GM21515 (cell line): Measurements from ENCODE around the gene ZNF322.
A peak's percentile ranks its signal among the peaks of the same experiment; 100 is the strongest.

Experiments used
- ATAC-seq: cut with Tn5 transposase; IDR thresholded peaks from one replicate; pipeline ENCODE4 v1.9.1; 2021; ENCODE audit not compliant: unreplicated experiment

Gene ZNF322

GRCh38 chr6:26613689-26614683 lies 45.6 kb downstream of the ZNF322 start:
- ATAC-seq, result no peak

DNA sequence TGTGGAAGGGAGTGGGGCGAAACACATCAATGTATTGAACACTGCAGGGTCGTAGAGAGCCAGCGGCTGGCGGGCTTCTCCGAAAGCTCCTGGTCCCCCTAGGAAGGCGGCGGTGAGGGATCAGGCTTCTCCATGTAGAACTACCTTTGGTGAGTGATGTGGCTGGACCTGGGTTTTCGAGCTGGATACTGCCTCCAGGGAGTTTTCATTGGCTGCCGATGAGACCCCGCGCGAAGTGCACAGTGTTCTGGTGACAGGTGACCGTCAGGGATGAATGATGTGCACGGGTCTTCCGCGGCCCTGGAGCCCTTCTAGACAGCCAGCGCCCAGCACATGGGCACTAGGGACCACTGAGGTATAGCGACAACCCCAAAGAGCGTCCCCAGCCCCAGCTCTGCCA lies 46.3 kb downstream of the ZNF322 start:
- no peak for ATAC-seq

- ATAC-seq, result no peak
Measured at GRCh38 chr6:26611599-26611998, 47.9 kb downstream of the ZNF322 start.

DNA sequence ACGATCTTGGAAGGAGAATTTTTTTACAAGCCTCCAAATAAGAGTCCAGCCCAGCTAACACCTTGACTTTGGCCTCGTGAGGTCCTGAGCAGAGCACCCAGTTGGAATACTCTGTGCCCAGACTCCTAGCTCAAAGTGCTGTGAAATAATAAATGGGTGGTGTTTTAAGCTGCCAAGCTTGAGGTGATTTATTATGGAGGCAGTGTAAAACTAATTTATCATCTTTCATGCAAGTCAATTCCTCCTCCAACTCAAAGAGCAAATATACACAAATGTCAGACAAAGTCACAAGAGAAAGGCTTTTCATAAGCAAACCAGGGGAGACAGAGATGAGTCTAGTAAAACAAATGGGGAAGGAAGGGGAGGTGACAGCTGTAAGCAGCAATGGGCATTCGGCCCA lies 50.1 kb downstream of the ZNF322 start:
- ATAC-seq, result no peak

- ATAC-seq, result peak; percentile 64
Measured at GRCh38 chr6:26607434-26608230, 51.9 kb downstream of the ZNF322 start.

DNA sequence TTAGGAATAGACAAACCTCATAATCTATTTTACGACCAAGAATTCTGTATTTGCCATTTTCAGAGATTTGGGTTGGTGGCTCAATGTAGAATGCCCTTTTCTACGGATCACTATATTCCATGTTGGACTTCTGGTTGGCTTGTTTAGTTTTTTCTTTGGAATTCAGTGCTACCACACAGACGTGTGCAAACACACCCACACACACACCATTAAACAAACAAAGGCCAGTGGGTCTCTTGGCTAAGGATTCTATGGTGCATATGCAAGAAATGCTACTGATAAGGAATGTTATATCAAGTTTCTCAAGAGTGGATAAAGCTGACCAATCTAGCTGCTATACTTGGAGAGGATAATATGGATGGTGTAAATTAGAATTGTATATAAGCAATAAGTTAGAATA lies 54.7 kb downstream of the ZNF322 start:
- no peak for ATAC-seq

DNA sequence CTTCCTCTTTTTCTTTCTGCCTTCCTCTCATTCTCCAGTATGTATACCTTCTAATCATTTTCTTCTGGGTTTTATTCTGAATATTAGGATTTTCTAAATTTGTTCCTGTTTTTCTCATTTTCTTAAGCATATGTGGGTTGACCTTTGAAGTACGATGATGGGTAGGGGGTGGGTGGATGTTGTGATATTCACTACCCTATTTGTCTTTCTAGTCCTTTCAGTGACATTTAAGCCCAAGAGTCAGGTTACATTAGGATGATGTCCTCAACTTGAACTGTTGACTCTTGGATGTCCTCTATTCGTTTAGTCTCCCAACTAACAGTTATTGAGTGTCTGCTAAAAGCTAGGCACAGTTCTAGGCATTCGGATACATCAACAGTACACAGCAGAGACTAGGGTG lies 55.5 kb downstream of the ZNF322 start:
- ATAC-seq, result no peak

DNA sequence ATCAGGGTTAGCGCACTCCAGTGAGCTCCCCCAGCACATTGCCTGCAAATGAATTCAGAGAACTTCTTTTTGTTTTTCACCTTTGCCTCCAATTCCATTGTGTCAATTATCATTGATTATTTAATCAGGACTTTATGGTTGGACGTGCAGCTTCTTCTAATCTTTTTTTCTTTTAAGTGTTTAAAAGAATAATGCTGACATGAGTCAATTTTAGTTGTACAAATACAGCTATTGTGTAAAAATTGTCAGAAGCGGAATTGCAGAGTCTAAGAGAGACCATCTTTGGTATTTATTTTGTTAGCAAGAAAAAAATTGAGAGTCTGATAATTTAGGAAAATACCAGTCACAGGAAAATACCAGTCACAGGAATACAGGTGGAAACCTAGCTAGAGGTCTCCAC lies 57.3 kb downstream of the ZNF322 start:
- no peak for ATAC-seq

DNA sequence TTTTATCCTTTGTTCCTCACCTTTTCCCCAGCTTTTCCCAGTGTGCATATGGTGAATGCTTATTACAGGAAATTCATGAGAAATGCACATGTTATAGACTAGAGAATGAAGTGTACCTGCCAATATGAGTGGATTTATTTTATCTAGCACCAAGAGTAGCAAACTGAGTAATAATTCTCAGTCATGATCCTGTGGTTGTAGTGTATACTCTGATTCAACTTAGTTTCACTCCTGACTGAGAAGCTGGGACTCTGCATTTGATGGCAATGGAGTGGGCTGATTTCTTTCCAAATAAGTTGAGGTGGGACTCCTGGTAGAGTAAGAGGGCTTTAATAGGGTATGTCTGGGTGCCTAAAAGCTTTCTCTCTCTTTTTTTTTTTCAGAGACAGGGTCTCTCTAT lies 58.8 kb downstream of the ZNF322 start:
- ATAC-seq, result no peak

DNA sequence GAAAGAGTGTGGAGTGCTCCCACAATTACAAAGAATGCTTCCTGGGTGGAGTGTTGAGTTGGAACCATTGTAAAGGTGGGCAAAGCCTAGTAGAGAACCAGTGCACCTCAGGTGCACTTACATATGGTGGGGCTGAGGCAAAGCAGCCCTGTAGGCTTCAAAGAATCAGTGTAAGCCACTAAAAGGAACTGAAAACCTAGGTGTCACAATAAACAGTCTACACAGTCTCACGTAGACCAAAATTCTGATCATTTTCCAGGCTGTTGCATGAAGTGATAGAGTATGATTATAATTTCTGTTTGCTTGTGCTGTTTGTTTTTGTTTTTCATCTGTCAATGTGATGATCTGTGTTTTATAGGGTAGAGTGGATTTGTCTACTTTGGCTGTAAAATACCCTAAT lies 60.0 kb downstream of the ZNF322 start:
- no peak for ATAC-seq

DNA sequence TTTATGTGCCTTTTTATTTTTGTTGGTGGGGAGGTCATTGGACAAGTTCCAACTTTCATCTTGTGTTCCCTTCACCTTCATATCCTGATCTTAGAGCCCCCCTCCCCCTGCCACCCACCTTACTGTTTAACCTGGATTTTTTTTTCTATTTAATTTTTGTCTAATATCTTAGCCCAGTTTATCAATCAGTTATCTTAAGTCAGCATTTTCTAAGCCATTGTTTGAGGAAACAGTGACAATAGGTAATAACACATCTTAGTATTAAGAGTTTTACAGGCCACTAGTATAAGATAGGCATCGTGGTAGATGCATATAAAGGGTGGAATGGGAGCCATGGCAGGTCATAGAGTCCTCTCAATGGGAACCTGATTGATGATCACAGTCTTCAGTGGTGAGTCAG lies 60.4 kb downstream of the ZNF322 start:
- ATAC-seq, result no peak

DNA sequence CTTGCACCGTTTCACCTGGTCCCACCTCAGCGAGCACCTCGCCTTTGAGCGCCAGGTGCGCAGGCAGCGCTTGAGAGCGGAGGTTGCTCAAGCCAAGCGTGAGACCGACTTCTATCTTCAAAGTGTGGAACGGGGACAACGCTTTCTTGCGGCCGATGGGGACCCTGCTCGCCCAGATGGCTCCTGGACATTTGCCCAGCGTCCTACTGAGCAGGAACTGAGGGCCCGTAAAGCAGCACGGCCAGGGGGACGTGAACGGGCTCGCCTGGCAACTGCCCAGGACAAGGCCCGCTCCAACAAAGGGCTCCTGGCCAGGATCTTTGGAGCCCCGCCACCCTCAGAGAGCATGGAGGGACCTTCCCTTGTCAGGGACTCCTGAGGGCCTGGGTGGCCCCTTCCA lies 61.3 kb downstream of the ZNF322 start:
- ATAC-seq, result no peak

- ATAC-seq, result no peak
Measured at GRCh38 chr6:26597821-26598220, 61.7 kb downstream of the ZNF322 start.

DNA sequence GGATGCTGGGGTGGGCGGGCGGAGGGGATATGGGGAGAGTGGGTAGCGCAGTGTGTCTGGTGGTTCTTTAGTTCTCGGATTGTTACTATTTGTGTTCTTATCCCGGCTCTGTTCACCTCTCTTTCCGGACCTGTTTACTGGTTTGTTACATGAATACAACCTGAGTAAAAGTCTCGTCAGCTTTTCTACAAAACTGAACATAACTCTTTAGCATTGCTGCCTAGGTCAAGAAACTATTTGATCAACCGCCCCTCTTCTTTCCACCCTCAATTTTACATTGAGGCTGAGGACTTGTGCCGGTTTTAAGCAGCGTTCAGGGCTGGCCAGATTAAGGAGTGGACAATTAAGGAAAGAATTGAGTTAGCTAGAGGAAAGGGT lies 62.2 kb downstream of the ZNF322 start:
- no peak for ATAC-seq

DNA sequence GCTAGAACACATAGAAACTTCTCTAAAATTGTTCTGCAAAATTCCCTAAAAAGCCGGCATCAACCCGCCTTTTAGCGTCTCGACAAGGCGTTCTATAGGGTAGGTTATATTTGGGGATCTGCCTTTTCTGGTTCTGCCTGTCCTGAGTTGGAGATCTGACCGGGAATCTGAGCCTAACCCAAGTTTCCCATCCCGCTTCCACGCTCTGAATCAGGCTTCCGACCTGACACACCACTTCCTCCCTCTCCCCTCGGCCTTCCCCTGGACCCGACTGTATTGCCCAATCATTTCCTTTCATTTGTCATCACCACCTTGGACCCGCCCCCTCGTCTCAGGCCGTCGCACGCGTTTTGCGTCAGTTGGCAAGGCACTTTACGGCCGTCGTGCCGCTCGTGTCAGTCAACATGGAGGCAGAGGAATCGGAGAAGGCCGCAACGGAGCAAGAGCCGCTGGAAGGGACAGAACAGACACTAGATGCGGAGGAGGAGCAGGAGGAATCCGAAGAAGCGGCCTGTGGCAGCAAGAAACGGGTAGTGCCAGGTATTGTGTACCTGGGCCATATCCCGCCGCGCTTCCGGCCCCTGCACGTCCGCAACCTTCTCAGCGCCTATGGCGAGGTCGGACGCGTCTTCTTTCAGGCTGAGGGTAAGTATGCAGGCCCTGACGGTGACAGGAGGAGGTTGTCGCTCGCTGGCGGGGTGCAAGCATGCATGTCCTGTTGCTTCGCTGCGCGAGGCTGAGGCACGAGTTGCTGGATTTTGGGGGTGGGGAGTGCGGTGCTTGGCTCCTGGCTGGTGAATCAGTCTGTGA lies 62.8 kb downstream of the ZNF322 start, which contains the start of gene ABT1:
Gene ABT1, plus strand, starts transcription at position 375 of the 810 bp plus-strand sequence. Its CDS starts 30 bp downstream, at position 405.
- peak; percentile 81 for ATAC-seq

DNA sequence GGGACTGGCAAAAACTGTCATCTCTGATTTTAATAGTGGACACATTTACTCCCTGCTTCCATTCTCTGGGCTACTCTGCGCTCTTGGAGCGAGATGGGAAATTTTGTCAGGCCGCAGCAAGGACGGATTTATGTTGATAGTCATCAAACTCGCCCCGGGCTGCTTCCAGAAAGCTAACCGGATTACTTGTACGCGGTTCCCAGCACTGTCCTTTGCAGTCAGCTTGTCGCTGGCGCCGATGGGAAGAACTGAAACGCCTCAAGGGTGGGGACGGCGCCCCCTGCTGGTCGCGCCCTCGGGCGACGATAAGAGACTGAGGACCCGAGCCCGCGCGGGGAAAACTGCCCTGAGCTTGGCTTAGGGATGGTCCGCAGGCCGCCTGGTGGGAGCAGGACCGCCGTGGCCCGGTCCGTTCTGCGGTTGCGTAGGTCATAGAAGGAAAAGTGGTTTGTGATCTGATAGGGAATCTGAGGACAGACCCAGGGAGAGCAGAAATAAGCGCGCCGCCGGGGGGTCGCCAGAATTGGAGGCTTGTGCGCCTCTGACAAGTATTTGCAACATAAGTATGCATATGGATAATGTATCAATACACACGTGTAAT lies 63.8 kb downstream of the ZNF322 start:
- peak; percentile 47 for ATAC-seq

- ATAC-seq, result no peak
Measured at GRCh38 chr6:26594730-26595632, 64.6 kb downstream of the ZNF322 start.

DNA sequence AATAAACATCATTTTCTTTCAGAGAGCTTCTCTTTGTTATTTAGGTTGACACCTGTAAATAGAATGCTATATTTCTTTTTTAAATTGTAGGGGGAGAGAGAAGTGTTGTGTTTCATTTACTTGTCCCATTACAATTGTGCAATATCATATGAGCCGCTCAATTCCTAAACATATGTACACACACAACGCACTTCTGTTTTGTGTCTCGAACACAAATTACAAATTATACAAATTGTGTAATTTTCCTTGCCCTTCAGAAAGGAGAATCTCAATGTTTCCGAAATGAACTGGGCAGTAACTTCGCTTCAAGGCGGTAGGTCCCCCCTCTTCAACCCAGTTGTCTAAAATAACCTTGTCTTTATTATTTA lies 65.4 kb downstream of the ZNF322 start:
- no peak for ATAC-seq

DNA sequence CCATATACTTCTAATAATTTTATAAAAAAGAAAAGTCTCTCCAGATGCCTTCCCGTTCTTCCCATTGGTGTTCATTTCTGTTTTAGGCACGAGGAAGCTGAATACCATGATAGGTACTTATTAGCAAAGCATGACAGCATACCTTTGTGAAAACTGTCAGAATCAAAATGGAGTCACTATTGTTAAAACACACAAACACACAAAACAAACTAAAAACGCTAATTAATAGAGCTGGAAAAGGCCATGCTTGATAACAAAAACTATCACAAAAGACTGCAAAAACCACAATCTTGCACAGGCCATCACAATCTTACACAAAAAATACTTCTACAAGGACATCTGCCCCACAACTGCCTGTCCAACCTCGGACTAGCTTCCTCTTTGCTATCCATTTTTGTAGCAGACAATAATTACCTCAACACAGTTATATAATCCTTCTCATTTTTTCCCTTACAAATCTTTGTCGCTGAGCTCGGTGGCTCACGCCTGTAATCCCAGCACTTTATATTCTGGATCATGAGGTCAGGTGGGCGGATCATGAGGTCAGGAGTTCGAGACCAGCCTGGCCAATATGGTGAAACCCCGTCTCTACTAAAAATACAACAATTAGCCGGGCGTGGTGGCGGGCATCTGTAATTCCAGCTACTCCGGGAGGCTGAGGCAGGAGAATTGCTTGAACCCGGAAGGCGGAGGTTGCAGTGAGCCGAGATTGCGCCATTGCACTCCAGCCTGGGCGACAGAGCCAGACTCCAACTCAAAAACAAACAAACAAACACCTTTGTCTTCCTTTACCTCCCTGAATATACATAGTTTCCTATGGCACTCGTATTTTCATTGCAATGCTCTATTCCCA lies 66.0 kb downstream of the ZNF322 start:
- ATAC-seq, result no peak
